Epithelial cell of prostate (primary cell): ENCODE results near the gene SORL1.
"Not testable (repeated sequence)": the region's sequence is repeated elsewhere in the genome, so short reads cannot be mapped to it uniquely, and the experiment has no call there.

Experiments used
- DNase-seq: peaks from one replicate; pipeline ENCODE4 v3.0.0-alpha.2; 2011; ENCODE audit warnings: low read depth, low spot score
- H3K27ac ChIP-seq: fragments of 450-650 bp; 2 replicates; pipeline ENCODE4 v1.5.1; 2017; ENCODE audit warnings: mild to moderate bottlenecking

The SORL1 gene

GRCh38 chr11:121554552-121554951, 102.4 kb downstream of the SORL1 start:
- DNase-seq = no peak

GRCh38 chr11:121555121-121555520, 103.0 kb downstream of the SORL1 start:
- no peak for DNase-seq
- H3K27ac ChIP-seq = no peak overlapping the region

More at GRCh38 chr11:121554552-121554951, 102.4 kb downstream of the SORL1 start:
- H3K27ac ChIP-seq = no peak overlapping the region

DNA sequence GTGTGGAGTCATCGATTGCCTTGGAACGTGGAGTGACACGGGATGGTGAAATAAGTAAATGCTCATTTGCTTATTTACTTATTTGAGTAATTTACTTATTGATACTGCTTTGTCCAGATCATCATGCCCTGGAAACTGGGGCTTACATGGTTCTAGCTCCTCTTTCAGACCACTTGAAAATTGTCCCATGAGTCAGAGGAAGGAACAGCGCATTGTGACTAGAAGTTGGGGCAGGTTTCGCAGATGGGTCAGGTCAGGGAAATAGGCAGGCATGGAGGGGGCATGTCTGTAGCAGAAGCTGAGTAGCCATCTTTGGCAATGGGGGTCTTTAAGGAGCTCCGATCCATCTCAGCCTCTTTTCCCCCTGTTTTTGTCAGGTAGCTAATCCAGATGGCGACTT, 104.8 kb downstream of the SORL1 start:
- H3K27ac ChIP-seq = no peak overlapping the region
- DNase-seq = no peak

- DNase-seq = no peak
- H3K27ac ChIP-seq = no peak overlapping the region
These were observed 105.2 kb downstream of the SORL1 start for GRCh38 chr11:121557348-121557747.

GRCh38 chr11:121559606-121560200, 107.6 kb downstream of the SORL1 start:
- H3K27ac ChIP-seq = no peak overlapping the region
- DNase-seq = no peak

DNA sequence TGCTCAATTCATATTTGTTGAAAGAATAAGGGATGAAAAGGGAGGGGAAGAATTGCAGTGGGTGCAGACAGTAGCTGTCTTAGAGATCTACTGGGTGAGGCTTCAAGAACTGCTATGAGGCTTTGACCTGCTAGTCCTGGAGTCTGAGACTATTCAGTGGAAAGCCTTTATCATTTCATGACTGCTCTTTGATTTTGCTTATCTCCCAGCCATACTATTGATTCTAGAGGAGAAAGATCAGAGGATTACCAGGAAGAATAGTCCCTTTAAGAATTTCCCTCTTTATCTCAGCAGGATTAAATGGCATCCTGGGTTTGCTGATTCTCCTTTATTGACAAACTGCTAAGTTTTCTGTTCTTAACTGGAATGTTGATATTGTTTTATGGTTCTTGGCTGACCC, 108.1 kb downstream of the SORL1 start:
- H3K27ac ChIP-seq = no peak overlapping the region
- DNase-seq = no peak

DNA sequence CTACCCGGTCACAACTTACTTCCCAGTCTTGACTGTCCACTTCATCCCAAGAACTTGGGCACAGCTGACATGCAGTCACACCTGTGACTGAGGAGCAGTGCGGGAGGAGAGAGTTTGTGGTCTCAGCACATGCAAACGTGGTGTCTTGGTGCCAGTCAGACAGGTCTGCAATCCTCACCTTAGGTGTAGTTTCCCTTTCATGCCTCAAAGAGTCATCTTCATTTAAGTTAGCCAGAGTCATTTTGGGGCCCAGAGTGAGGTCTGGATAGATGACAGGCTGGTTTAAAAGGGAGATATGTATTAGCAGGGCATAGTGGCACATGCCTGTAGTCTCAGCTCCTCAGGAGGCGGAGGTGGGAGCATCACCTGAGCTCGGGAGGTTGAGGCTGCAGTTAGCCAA, 109.1 kb downstream of the SORL1 start:
- DNase-seq = no peak
- H3K27ac ChIP-seq = no peak overlapping the region

- H3K27ac ChIP-seq = no peak overlapping the region
- DNase-seq = no peak
These were observed 109.6 kb downstream of the SORL1 start for GRCh38 chr11:121561716-121562115.

DNA sequence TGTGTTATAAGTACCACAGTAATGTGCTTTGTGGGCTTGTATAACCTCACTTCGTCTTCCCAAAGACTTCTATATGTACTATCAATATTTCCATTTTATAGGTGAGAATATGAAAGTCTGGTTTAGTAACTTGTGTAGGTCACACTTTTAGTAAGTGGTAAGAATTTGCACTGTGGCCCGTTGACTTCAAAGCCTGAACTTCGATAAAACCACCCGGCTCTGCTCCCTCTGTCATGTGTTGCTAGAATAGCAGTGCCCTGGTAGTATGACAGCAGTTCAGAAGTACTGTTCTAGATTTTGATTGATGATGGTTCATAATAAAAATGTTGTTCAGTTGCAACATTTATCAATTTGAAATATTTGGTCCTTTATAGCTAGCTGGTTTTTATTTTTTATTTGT, 110.9 kb downstream of the SORL1 start:
- DNase-seq = no peak
- H3K27ac ChIP-seq = no peak overlapping the region

DNA sequence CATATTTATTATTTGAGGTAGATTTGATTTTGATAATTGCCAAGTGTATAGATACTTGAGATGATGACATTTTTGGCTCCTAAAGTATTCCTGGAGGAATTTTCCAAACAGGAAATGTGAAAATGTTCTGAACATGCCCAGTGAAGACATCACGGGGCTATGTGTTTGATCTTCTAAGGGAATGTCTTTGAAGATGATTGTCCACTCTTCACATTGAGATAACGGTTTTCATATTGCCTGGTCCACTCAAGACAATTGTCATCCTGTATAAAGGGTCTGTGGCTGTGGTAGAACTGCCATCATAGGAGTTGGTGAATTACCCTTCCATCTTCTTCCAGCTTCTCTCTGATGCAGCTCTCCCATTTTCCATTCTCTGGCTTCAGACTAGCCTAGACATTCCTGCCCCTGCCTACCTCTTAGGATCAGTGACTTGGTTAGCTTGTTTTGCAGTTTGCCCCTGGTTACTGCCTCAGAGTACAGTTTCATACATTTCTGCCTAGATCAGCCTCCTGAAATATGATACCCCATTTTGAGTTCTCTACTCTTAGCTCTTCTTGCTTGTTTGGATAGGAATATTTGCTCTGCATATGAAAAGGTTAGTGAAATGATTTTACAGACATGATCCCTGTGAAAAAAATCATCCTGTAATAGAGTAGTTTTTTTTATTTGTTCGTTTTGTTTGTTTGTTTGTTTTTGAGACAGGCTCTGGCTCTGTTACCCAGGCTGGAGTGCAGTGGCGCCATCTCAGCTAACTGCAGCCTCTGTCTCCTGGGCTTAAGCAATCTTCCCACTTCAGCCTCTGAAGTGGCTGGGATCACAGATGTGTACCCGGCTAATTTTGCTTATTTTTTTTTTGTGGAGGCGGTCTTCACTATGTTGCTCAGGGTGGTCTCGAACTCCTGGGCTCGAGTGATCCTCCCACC, 112.0 kb downstream of the SORL1 start:
- H3K27ac ChIP-seq = no peak overlapping the region
- DNase-seq = no peak

DNA sequence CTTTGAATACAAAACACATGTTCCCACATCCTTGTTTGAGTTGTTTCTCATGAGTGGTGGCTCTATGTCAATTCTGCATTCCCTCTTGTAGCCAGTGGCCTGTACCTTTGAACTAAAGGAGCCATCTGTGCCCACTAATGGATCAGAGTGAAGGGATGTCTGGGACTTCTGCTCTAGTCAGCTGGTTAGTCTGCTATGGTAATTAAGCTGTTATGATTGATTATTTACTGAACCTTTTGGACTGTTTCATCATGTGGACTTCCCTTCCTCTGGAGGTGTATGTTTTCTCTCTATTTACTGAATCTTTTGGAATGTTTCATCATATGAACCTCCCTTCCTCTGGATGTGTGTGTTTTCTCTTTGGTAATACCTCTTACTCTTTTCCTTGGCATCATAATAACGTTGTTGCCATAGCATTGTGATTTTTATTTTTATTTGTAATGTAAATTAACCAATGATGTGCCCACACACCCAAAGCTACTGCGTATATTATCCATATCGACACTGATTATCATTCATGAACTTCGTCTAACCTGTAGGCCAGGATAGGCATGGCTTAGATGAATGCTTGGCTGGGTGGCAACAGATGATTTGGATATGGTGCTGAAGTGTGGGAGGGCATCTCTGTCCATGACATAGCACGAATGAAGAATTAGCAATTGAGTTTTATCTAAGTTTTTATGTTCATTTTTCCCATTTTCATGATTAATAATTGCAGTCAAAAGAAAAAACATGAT, 113.0 kb downstream of the SORL1 start:
- no peak for DNase-seq
- no peak overlapping the region for H3K27ac ChIP-seq

DNA sequence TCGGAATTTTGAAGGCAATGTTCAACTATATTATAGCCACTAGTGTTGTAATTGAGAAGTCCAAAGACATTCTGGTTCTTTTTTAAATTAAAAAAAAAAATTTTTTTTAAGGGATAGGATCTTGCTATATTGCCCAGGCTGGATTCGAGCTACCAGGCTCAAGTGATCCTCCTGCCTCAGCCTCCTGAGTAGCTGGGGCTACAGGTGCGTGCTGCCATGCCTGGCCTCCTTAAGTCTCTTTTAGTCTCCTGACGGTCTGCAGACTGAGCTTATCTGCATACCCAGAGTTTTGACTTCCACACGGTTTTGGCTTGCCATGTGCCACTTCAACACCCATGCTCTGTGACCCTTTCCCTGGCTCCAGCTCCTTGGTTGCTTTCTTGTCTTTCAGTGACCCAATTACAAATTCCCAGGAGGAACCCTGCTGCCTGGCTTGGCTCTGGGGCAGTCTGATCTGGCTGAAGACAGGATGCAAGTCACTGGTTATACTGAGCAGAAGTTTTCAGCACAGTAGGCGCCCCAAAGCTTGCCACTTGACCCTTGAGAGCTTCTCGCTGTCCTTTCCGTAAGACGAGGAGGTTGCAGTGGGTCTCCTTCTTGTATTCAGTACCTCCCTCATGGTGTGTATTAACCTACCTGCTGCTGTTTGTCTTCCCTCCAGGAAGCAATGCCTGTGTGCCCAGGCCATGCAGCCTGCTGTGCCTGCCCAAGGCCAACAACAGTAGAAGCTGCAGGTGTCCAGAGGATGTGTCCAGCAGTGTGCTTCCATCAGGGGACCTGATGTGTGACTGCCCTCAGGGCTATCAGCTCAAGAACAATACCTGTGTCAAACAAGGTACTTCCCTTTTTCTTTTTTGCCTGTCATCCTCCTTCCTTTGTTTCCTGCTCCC, 114.4 kb downstream of the SORL1 start:
- DNase-seq = no peak
- no peak overlapping the region for H3K27ac ChIP-seq

- DNase-seq = no peak
- H3K27ac ChIP-seq = no peak overlapping the region
These were observed 115.9 kb downstream of the SORL1 start for GRCh38 chr11:121567995-121568394.

GRCh38 chr11:121569332-121570299, 117.5 kb downstream of the SORL1 start:
- not testable (repeated sequence) for H3K27ac ChIP-seq, DNase-seq

DNA sequence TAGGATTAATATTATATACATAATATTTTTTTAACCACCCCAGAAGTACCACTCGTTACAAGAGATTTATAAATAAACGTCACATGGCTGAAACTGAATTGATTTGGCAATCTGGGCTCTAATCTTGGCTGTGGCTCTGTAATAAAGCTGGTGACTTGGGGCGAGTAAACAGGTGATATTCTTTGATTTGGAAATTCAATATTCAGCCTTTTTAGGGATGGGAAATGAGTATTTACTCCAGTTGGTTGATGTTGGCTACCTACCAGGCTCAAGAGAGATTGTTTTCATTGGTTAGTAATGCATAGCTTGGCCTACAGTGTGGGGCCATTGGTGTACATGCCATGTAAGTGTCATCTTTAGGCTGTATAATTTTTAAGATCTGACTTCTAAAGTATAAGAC, 118.3 kb downstream of the SORL1 start:
- DNase-seq = no peak
- no peak overlapping the region for H3K27ac ChIP-seq

DNA sequence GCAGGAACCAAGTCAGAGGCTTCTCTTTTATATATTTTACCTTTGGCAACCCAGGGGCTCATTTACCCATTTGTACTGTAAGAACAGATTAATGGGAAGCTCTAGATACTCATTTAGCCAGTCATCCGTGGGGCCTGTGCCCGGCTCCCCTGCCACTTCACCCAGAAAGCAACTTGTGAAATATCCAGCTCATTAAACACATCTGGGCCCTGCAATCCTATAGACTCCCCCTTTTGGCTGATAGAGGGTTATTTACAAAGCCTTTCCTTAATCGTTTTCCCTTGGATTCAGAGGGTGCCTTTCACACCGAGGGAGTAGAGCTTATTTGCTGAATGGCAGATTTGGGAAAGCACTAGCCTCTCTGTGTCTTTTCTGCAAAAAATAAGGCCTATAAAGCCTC, 119.4 kb downstream of the SORL1 start:
- no peak for DNase-seq
- no peak overlapping the region for H3K27ac ChIP-seq

DNA sequence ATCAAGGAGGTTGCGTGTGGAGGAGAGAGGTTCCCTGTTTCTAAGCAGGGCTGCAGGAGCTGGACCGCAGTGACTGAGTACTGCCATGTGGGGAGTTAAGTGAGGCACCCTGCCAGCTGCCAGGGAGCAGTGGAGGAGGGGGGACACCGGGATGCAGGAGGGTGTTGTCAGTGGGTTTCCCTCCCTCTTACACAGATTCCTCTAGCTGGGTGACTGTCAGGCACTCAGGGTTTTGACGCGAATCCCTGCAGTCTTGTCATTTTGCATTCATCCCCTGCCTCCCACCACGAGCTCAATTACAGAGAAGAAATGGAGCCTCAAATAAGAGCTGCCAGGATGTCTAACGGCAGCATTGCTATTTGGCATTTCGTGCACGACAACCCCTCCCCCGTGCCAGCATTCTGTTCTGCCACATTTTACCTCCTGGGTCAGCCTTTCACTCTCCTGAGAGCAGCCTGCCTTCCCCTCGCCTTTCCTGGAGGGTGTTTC, 120.5 kb downstream of the SORL1 start:
- DNase-seq = no peak
- H3K27ac ChIP-seq = no peak overlapping the region

- H3K27ac ChIP-seq = no peak overlapping the region
- no peak for DNase-seq
These were observed 122.7 kb downstream of the SORL1 start for GRCh38 chr11:121574801-121575200.
